Measurements from ENCODE around the gene MSL3.

GRCh38 chrX:11786862-11787261, 28.8 kb downstream of the MSL3 start:
- TF ChIP-seq, protein P1, sequence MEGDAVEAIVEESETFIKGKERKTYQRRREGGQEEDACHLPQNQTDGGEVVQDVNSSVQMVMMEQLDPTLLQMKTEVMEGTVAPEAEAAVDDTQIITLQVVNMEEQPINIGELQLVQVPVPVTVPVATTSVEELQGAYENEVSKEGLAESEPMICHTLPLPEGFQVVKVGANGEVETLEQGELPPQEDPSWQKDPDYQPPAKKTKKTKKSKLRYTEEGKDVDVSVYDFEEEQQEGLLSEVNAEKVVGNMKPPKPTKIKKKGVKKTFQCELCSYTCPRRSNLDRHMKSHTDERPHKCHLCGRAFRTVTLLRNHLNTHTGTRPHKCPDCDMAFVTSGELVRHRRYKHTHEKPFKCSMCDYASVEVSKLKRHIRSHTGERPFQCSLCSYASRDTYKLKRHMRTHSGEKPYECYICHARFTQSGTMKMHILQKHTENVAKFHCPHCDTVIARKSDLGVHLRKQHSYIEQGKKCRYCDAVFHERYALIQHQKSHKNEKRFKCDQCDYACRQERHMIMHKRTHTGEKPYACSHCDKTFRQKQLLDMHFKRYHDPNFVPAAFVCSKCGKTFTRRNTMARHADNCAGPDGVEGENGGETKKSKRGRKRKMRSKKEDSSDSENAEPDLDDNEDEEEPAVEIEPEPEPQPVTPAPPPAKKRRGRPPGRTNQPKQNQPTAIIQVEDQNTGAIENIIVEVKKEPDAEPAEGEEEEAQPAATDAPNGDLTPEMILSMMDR (IDR thresholded peaks at IDR 0.05; ENCODE audit: insufficient read depth, low read length) = no peak
- TF ChIP-seq POLR2AphosphoS5 (IDR thresholded peaks at IDR 0.05; ENCODE audit: low read depth) = no peak
